HG03095 (cell line): ENCODE results near the gene OGFOD1.

ENCODE experiments used
- ATAC-seq: cut with Tn5 transposase; IDR thresholded peaks from one replicate; pipeline ENCODE4 v1.9.1; 2021; ENCODE audit warnings: moderate library complexity; ENCODE audit not compliant: unreplicated experiment

Gene OGFOD1

GRCh38 chr16:56520251-56520577 is 68.9 kb downstream of the OGFOD1 start:
- no peak for ATAC-seq

GRCh38 chr16:56525236-56525635 is 73.9 kb downstream of the OGFOD1 start:
- ATAC-seq = no peak
